IPS-11a (cell line): ENCODE results near the gene EYA2.
"Not testable (repeated sequence)": the region's sequence is repeated elsewhere in the genome, so short reads cannot be mapped to it uniquely, and the experiment has no call there.

ENCODE experiments used
- H3K4me3 ChIP-seq: one replicate; pipeline ENCODE4 v1.5.1; 2013; ENCODE audit warnings: low read depth, low read length, control low read depth

EYA2 gene

GRCh38 chr20:47196091-47197081 is 301.7 kb downstream of the EYA2 start:
- no peak overlapping the region for H3K4me3 ChIP-seq

GRCh38 chr20:47198254-47198671 is 303.6 kb downstream of the EYA2 start:
- no peak overlapping the region for H3K4me3 ChIP-seq

GRCh38 chr20:47198996-47199552 is 304.4 kb downstream of the EYA2 start:
- no peak overlapping the region for H3K4me3 ChIP-seq

GRCh38 chr20:47201074-47201730 is 306.6 kb downstream of the EYA2 start:
- no peak overlapping the region for H3K4me3 ChIP-seq

- H3K4me3 ChIP-seq: no peak overlapping the region
These were observed 308.4 kb downstream of the EYA2 start for GRCh38 chr20:47202733-47203667.

GRCh38 chr20:47204008-47204849 is 309.6 kb downstream of the EYA2 start:
- H3K4me3 ChIP-seq: no peak overlapping the region

GRCh38 chr20:47204850-47205122 is 310.1 kb downstream of the EYA2 start:
- not testable (repeated sequence) for H3K4me3 ChIP-seq

GRCh38 chr20:47205577-47206123 is 311.0 kb downstream of the EYA2 start:
- no peak overlapping the region for H3K4me3 ChIP-seq

- not testable (repeated sequence) for H3K4me3 ChIP-seq
These were observed 311.9 kb downstream of the EYA2 start for GRCh38 chr20:47206552-47206951.

- no peak overlapping the region for H3K4me3 ChIP-seq
These were observed 312.5 kb downstream of the EYA2 start for GRCh38 chr20:47206962-47207641.

- H3K4me3 ChIP-seq: no peak overlapping the region
These were observed 314.0 kb downstream of the EYA2 start for GRCh38 chr20:47208534-47209174.

- no peak overlapping the region for H3K4me3 ChIP-seq
These were observed 315.3 kb downstream of the EYA2 start for GRCh38 chr20:47209982-47210381.

GRCh38 chr20:47210470-47210869 is 315.8 kb downstream of the EYA2 start:
- H3K4me3 ChIP-seq: no peak overlapping the region

GRCh38 chr20:47211036-47211435 is 316.4 kb downstream of the EYA2 start:
- H3K4me3 ChIP-seq: no peak overlapping the region

GRCh38 chr20:47212606-47213207 is 318.1 kb downstream of the EYA2 start:
- no peak overlapping the region for H3K4me3 ChIP-seq

- no peak overlapping the region for H3K4me3 ChIP-seq
These were observed 319.3 kb downstream of the EYA2 start for GRCh38 chr20:47213966-47214365.

GRCh38 chr20:47215653-47216397 is 321.2 kb downstream of the EYA2 start:
- H3K4me3 ChIP-seq: no peak overlapping the region
